Measurements from ENCODE around the gene SRGAP1. TPM values are rescaled to one million over a fixed set of nuclear protein-coding genes. Genes with fewer than 3 reads are reported as not detected.

SRGAP1 gene
- total RNA-seq, 2 experiments from 2014 or later, result 0.02 TPM; not detected in 1

- Mint-ChIP-seq H3K4me3 (no peak overlapping the region), H3K36me3 (ENCODE audit: low read depth) (no peaks in the 10 kb centered on the region), H3K27me3 (ENCODE audit: low read depth) (no peaks in the 10 kb centered on the region), H3K9me3 (no peaks in the 10 kb centered on the region), H3K27ac (no peak overlapping the region), H3K4me1 (ENCODE audit: low read depth) (no peaks in the 10 kb centered on the region)
- DNase-seq, result no peak
- intact Hi-C loops (cut with micrococcal nuclease), result no loop called here
- CTCF ChIA-PET, result no interaction called here
Measured at GRCh38 chr12:64036414-64036813, 191.9 kb downstream of the SRGAP1 start.

GRCh38 chr12:64039281-64039871 is 194.9 kb downstream of the SRGAP1 start:
- Mint-ChIP-seq H3K36me3 (ENCODE audit: low read depth) (no peaks in the 10 kb centered on the region), H3K27ac (no peak overlapping the region), H3K27me3 (ENCODE audit: low read depth) (no peaks in the 10 kb centered on the region), H3K4me3 (no peak overlapping the region), H3K4me1 (ENCODE audit: low read depth) (no peaks in the 10 kb centered on the region), H3K9me3 (no peaks in the 10 kb centered on the region)
- intact Hi-C loops (cut with micrococcal nuclease), result no loop called here
- DNase-seq, result no peak
- CTCF ChIA-PET, result no interaction called here

- Mint-ChIP-seq H3K4me1 (ENCODE audit: low read depth) (no peaks in the 10 kb centered on the region), H3K27ac (no peak overlapping the region), H3K27me3 (ENCODE audit: low read depth) (no peaks in the 10 kb centered on the region), H3K9me3 (no peaks in the 10 kb centered on the region), H3K4me3 (no peak overlapping the region), H3K36me3 (ENCODE audit: low read depth) (no peaks in the 10 kb centered on the region)
- intact Hi-C loops (cut with micrococcal nuclease), result no loop called here
- no peak for DNase-seq
- CTCF ChIA-PET, result no interaction called here
Measured at GRCh38 chr12:64042911-64043310, 198.4 kb downstream of the SRGAP1 start.

DNA sequence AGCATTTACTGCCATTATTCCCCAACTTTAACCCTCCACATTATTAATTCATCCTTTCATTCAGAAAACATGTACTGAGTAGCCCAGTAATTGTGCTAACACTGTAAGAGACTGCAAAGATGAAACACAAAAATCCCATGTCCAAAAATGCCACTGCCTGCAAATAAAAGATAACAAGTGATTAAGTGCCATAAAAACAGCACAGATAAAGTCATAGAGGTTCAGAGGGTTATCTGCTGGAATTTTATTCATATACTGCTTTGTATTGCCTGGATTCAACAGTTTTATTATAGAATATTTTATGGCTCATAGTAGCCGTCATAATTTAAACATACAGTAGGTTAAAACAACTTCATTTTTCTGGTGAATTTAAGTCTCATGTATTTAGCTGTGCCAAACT is 199.7 kb downstream of the SRGAP1 start:
- intact Hi-C loops (cut with micrococcal nuclease), result no loop called here
- H3K4me1 Mint-ChIP-seq (ENCODE audit: low read depth), result no peaks in the 10 kb centered on the region
- H3K4me3 Mint-ChIP-seq, result no peak overlapping the region
- no peaks in the 10 kb centered on the region for H3K36me3 Mint-ChIP-seq (ENCODE audit: low read depth)
- CTCF ChIA-PET, result interaction anchor here (0.6 kb wide), 1 partner anchor 258 kb away, joined by 6 read pairs; no protein-coding TSS in a partner anchor
- DNase-seq, result no peak
- H3K27ac Mint-ChIP-seq, result no peak overlapping the region
- no peaks in the 10 kb centered on the region for H3K27me3 Mint-ChIP-seq (ENCODE audit: low read depth)
- H3K9me3 Mint-ChIP-seq, result no peaks in the 10 kb centered on the region

- Mint-ChIP-seq H3K4me1 (ENCODE audit: low read depth) (no peaks in the 10 kb centered on the region), H3K27me3 (ENCODE audit: low read depth) (peaks cover 15% of the 10 kb centered on the region), H3K4me3 (no peak overlapping the region), H3K9me3 (no peaks in the 10 kb centered on the region), H3K36me3 (ENCODE audit: low read depth) (no peaks in the 10 kb centered on the region), H3K27ac (no peak overlapping the region)
- no peak for DNase-seq
- intact Hi-C loops (cut with micrococcal nuclease), result no loop called here
- CTCF ChIA-PET, result no interaction called here
Measured at GRCh38 chr12:64051057-64051456, 206.6 kb downstream of the SRGAP1 start.

- H3K4me3 Mint-ChIP-seq, result no peak overlapping the region
Measured at GRCh38 chr12:64053117-64053516, 208.6 kb downstream of the SRGAP1 start.

GRCh38 chr12:64054079-64054520 is 209.6 kb downstream of the SRGAP1 start:
- no peak overlapping the region for H3K27ac Mint-ChIP-seq
- intact Hi-C loops (cut with micrococcal nuclease), result no loop called here
- no peaks in the 10 kb centered on the region for H3K9me3 Mint-ChIP-seq
- no peaks in the 10 kb centered on the region for H3K4me1 Mint-ChIP-seq (ENCODE audit: low read depth)
- no peak overlapping the region for H3K4me3 Mint-ChIP-seq
- H3K36me3 Mint-ChIP-seq (ENCODE audit: low read depth), result no peaks in the 10 kb centered on the region
- H3K27me3 Mint-ChIP-seq (ENCODE audit: low read depth), result peaks cover 16% of the 10 kb centered on the region
- DNase-seq, result no peak
- CTCF ChIA-PET, result no interaction called here

More at GRCh38 chr12:64053117-64053516, 208.6 kb downstream of the SRGAP1 start:
- intact Hi-C loops (cut with micrococcal nuclease), result no loop called here
- Mint-ChIP-seq H3K27ac (no peak overlapping the region), H3K4me1 (ENCODE audit: low read depth) (no peaks in the 10 kb centered on the region), H3K9me3 (no peaks in the 10 kb centered on the region), H3K27me3 (ENCODE audit: low read depth) (peaks cover 16% of the 10 kb centered on the region), H3K36me3 (ENCODE audit: low read depth) (no peaks in the 10 kb centered on the region)
- no peak for DNase-seq
- CTCF ChIA-PET, result interaction anchor here (0.6 kb wide), 1 partner anchor 225 kb away, joined by 4 read pairs; no protein-coding TSS in a partner anchor

GRCh38 chr12:64056741-64057140 is 212.2 kb downstream of the SRGAP1 start:
- intact Hi-C loops (cut with micrococcal nuclease), result no loop called here
- H3K4me1 Mint-ChIP-seq (ENCODE audit: low read depth), result no peaks in the 10 kb centered on the region
- H3K4me3 Mint-ChIP-seq, result no peak overlapping the region
- no peak overlapping the region for H3K27ac Mint-ChIP-seq
- H3K27me3 Mint-ChIP-seq (ENCODE audit: low read depth), result peaks cover 13% of the 10 kb centered on the region
- H3K9me3 Mint-ChIP-seq, result no peaks in the 10 kb centered on the region
- CTCF ChIA-PET, result no interaction called here
- H3K36me3 Mint-ChIP-seq (ENCODE audit: low read depth), result no peaks in the 10 kb centered on the region
- no peak for DNase-seq

DNA sequence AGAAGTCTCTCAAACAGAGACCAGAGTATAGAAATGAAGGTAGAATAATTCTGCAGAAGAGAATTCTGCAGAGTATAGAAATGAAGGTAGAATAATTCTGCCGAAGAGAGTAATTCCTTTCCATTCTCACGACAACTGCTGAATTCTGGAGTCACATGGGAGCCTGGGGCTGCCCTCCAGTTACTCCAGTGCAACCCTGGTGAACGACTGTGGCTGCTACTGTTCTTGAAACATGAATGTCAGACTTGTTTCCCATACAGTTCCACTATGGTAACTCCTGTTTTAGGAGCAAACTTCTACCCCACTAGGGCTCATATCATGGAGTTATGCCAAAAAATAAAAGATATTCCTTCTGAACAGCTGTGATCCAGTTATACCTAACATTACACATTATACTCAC is 213.2 kb downstream of the SRGAP1 start:
- Mint-ChIP-seq H3K4me3 (no peak overlapping the region), H3K27me3 (ENCODE audit: low read depth) (peaks cover 8% of the 10 kb centered on the region), H3K4me1 (ENCODE audit: low read depth) (no peaks in the 10 kb centered on the region), H3K27ac (no peak overlapping the region), H3K36me3 (ENCODE audit: low read depth) (no peaks in the 10 kb centered on the region), H3K9me3 (no peaks in the 10 kb centered on the region)
- intact Hi-C loops (cut with micrococcal nuclease), result no loop called here
- DNase-seq, result no peak
- CTCF ChIA-PET, result no interaction called here

GRCh38 chr12:64058541-64059265 is 214.2 kb downstream of the SRGAP1 start:
- H3K27ac Mint-ChIP-seq, result no peak overlapping the region
- H3K9me3 Mint-ChIP-seq, result no peaks in the 10 kb centered on the region
- intact Hi-C loops (cut with micrococcal nuclease), result no loop called here
- H3K4me3 Mint-ChIP-seq, result no peak overlapping the region
- no peaks in the 10 kb centered on the region for H3K4me1 Mint-ChIP-seq (ENCODE audit: low read depth)
- CTCF ChIA-PET, result interaction anchor here (0.6 kb wide), 2 partner anchors 936 to 985 kb away, joined by 3 to 4 read pairs; no protein-coding TSS in a partner anchor
- H3K36me3 Mint-ChIP-seq (ENCODE audit: low read depth), result no peaks in the 10 kb centered on the region
- peaks cover 9% of the 10 kb centered on the region for H3K27me3 Mint-ChIP-seq (ENCODE audit: low read depth)
- no peak for DNase-seq

- Mint-ChIP-seq H3K36me3 (ENCODE audit: low read depth) (no peaks in the 10 kb centered on the region), H3K27ac (no peak overlapping the region), H3K9me3 (no peaks in the 10 kb centered on the region), H3K4me1 (ENCODE audit: low read depth) (no peaks in the 10 kb centered on the region), H3K27me3 (ENCODE audit: low read depth) (peaks cover 9% of the 10 kb centered on the region), H3K4me3 (no peak overlapping the region)
- intact Hi-C loops (cut with micrococcal nuclease), result no loop called here
- no peak for DNase-seq
- CTCF ChIA-PET, result interaction anchor here (0.6 kb wide), 1 partner anchor 986 kb away, joined by 3 read pairs; no protein-coding TSS in a partner anchor
Measured at GRCh38 chr12:64059685-64060084, 215.2 kb downstream of the SRGAP1 start.

DNA sequence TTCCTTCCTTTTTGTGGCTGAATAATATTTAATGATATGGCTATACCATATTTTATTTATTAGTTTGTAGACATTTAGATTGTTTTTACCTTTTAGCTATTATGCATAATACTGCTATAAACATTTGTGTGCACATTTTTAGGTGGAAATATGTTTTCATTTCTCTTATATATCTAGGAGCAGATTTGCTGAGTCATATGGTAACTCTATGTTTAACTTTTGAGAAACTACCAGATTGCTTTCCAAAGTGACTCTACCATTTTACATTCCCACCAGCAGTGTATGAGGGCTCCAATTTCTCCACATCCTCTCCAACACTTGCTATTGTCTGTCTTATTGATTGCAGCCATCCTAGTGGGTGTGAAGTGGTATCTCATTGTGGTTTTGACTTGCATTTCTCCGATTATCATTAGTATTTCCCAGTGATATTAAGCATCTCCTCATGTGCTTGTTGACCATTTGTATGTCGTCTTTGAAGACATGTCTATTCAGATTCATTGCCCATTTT is 217.4 kb downstream of the SRGAP1 start:
- H3K27me3 Mint-ChIP-seq (ENCODE audit: low read depth), result peaks cover 3% of the 10 kb centered on the region
- CTCF ChIA-PET, result no interaction called here
- intact Hi-C loops (cut with micrococcal nuclease), result no loop called here

DNA sequence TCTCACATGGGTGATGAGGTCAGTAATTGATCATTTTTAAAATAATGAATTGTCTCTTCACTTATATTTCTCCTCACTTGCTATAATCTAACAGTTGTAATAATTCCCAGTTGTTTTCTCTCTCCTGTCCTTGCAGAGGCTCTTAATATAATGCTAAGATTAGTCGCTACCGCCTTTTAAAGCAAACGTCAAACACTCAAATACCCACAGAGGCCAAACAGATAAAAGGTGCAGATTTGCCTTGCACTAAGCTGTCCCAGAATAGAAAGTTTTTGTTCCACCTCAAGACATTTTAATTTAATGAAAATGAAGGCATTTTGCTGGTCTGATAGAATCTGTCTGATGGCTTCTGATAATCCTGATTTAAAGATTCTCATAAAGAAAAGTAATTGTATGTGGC is 218.6 kb downstream of the SRGAP1 start:
- intact Hi-C loops (cut with micrococcal nuclease), result no loop called here
- H3K9me3 Mint-ChIP-seq, result no peaks in the 10 kb centered on the region
- peaks cover 3% of the 10 kb centered on the region for H3K27me3 Mint-ChIP-seq (ENCODE audit: low read depth)
- H3K4me1 Mint-ChIP-seq (ENCODE audit: low read depth), result no peaks in the 10 kb centered on the region
- H3K36me3 Mint-ChIP-seq (ENCODE audit: low read depth), result no peaks in the 10 kb centered on the region
- no peak for DNase-seq
- H3K4me3 Mint-ChIP-seq, result no peak overlapping the region
- CTCF ChIA-PET, result no interaction called here
- H3K27ac Mint-ChIP-seq, result no peak overlapping the region

More for the DNA sequence above, 217.4 kb downstream of the SRGAP1 start:
- H3K27ac Mint-ChIP-seq, result no peak overlapping the region
- no peak for DNase-seq
- H3K4me1 Mint-ChIP-seq (ENCODE audit: low read depth), result no peaks in the 10 kb centered on the region
- no peak overlapping the region for H3K4me3 Mint-ChIP-seq
- H3K36me3 Mint-ChIP-seq (ENCODE audit: low read depth), result no peaks in the 10 kb centered on the region
- no peaks in the 10 kb centered on the region for H3K9me3 Mint-ChIP-seq
